ENCODE results near the gene EZR. TPM values are rescaled to one million over a fixed set of nuclear protein-coding genes. Genes with fewer than 3 reads are reported as not detected.

Gene EZR
- total RNA-seq, 1 donor from 2014 or later, result 254 TPM

GRCh38 chr6:158762787-158763433 lies 56.3 kb downstream of the EZR start:
- Histone ChIP-seq H3K27me3 (ENCODE audit: insufficient read depth, low read length) (no peaks in the 10 kb centered on the region), H2AFZ (ENCODE audit: low read depth, low read length) (no peak overlapping the region), H3K4me1 (ENCODE audit: insufficient read depth, low read length) (no peaks in the 10 kb centered on the region), H3K4me3 (ENCODE audit: insufficient read depth, low read depth, low read length) (no peak overlapping the region), H3K27ac (ENCODE audit: low read depth, low read length) (no peak overlapping the region), H3K79me2 (ENCODE audit: insufficient read depth, low read length) (no peaks in the 10 kb centered on the region), H3K9ac (ENCODE audit: low read length) (no peak overlapping the region), H3K36me3 (ENCODE audit: insufficient read depth, low read length) (peaks cover 28% of the 10 kb centered on the region), H3K9me3 (ENCODE audit: insufficient read depth, low read depth, low read length) (no peaks in the 10 kb centered on the region), H4K20me1 (ENCODE audit: insufficient read depth, low read length) (peaks cover 5% of the 10 kb centered on the region), H3K4me2 (ENCODE audit: low read length) (no peak overlapping the region)
- Mint-ChIP-seq H3K9me3 (ENCODE audit: unreplicated experiment) (no peaks in the 10 kb centered on the region), H3K4me3 (ENCODE audit: unreplicated experiment) (no peak overlapping the region), H3K27me3 (ENCODE audit: low read depth, unreplicated experiment) (peaks cover 4% of the 10 kb centered on the region), H3K27ac (ENCODE audit: unreplicated experiment) (no peak overlapping the region), H3K36me3 (ENCODE audit: low read depth, unreplicated experiment) (peaks cover 16% of the 10 kb centered on the region), H3K4me1 (ENCODE audit: low read depth, unreplicated experiment) (no peaks in the 10 kb centered on the region)
- FAIRE-seq (no peak), DNase-seq (ENCODE audit: low read depth) (no peak)
- TF ChIP-seq CTCF (IDR thresholded peaks at IDR 0.05; ENCODE audit: insufficient read depth, low read depth, low read length), result no peak
- no peak for TF ChIP-seq EZH2 (IDR thresholded peaks at IDR 0.05; ENCODE audit: insufficient read depth, low read length)

- DNase-seq (ENCODE audit: low read depth) (no peak), FAIRE-seq (no peak)
- Mint-ChIP-seq H3K4me1 (ENCODE audit: low read depth, unreplicated experiment) (no peaks in the 10 kb centered on the region), H3K27ac (ENCODE audit: unreplicated experiment) (no peak overlapping the region), H3K9me3 (ENCODE audit: unreplicated experiment) (no peaks in the 10 kb centered on the region), H3K36me3 (ENCODE audit: low read depth, unreplicated experiment) (peaks cover 12% of the 10 kb centered on the region), H3K27me3 (ENCODE audit: low read depth, unreplicated experiment) (peaks cover 7% of the 10 kb centered on the region), H3K4me3 (ENCODE audit: unreplicated experiment) (no peak overlapping the region)
- Histone ChIP-seq H3K4me3 (ENCODE audit: insufficient read depth, low read depth, low read length) (no peak overlapping the region), H3K4me2 (ENCODE audit: low read length) (no peak overlapping the region), H3K9me3 (ENCODE audit: insufficient read depth, low read depth, low read length) (no peaks in the 10 kb centered on the region), H3K9ac (ENCODE audit: low read length) (no peak overlapping the region), H3K27me3 (ENCODE audit: insufficient read depth, low read length) (no peaks in the 10 kb centered on the region), H2AFZ (ENCODE audit: low read depth, low read length) (no peak overlapping the region), H3K79me2 (ENCODE audit: insufficient read depth, low read length) (no peaks in the 10 kb centered on the region), H3K36me3 (ENCODE audit: insufficient read depth, low read length) (peaks cover 20% of the 10 kb centered on the region), H4K20me1 (ENCODE audit: insufficient read depth, low read length) (peaks cover 3% of the 10 kb centered on the region), H3K4me1 (ENCODE audit: insufficient read depth, low read length) (no peaks in the 10 kb centered on the region), H3K27ac (ENCODE audit: low read depth, low read length) (no peak overlapping the region)
- TF ChIP-seq CTCF (IDR thresholded peaks at IDR 0.05; ENCODE audit: insufficient read depth, low read depth, low read length), result no peak
- no peak for TF ChIP-seq EZH2 (IDR thresholded peaks at IDR 0.05; ENCODE audit: insufficient read depth, low read length)
Observed at GRCh38 chr6:158761746-158762145, 57.4 kb downstream of the EZR start.

GRCh38 chr6:158760618-158761250 lies 58.4 kb downstream of the EZR start:
- Histone ChIP-seq H3K79me2 (ENCODE audit: insufficient read depth, low read length) (no peaks in the 10 kb centered on the region), H3K27me3 (ENCODE audit: insufficient read depth, low read length) (no peaks in the 10 kb centered on the region), H3K4me1 (ENCODE audit: insufficient read depth, low read length) (no peaks in the 10 kb centered on the region), H3K4me2 (ENCODE audit: low read length) (no peak overlapping the region), H3K9me3 (ENCODE audit: insufficient read depth, low read depth, low read length) (no peaks in the 10 kb centered on the region), H2AFZ (ENCODE audit: low read depth, low read length) (no peak overlapping the region), H3K36me3 (ENCODE audit: insufficient read depth, low read length) (peaks cover 10% of the 10 kb centered on the region), H3K27ac (ENCODE audit: low read depth, low read length) (no peak overlapping the region), H4K20me1 (ENCODE audit: insufficient read depth, low read length) (peaks cover 3% of the 10 kb centered on the region), H3K4me3 (ENCODE audit: insufficient read depth, low read depth, low read length) (no peak overlapping the region), H3K9ac (ENCODE audit: low read length) (no peak overlapping the region)
- FAIRE-seq (no peak), DNase-seq (ENCODE audit: low read depth) (no peak)
- TF ChIP-seq CTCF (IDR thresholded peaks at IDR 0.05; ENCODE audit: insufficient read depth, low read depth, low read length) (no peak), EZH2 (IDR thresholded peaks at IDR 0.05; ENCODE audit: insufficient read depth, low read length) (no peak)
- H3K9me3 Mint-ChIP-seq (ENCODE audit: unreplicated experiment), result no peaks in the 10 kb centered on the region
- H3K27me3 Mint-ChIP-seq (ENCODE audit: low read depth, unreplicated experiment), result peaks cover 7% of the 10 kb centered on the region
- peaks cover 7% of the 10 kb centered on the region for H3K36me3 Mint-ChIP-seq (ENCODE audit: low read depth, unreplicated experiment)
- no peak overlapping the region for H3K4me3 Mint-ChIP-seq (ENCODE audit: unreplicated experiment)
- no peaks in the 10 kb centered on the region for H3K4me1 Mint-ChIP-seq (ENCODE audit: low read depth, unreplicated experiment)
- H3K27ac Mint-ChIP-seq (ENCODE audit: unreplicated experiment), result no peak overlapping the region
